ENCODE measurements around the gene SSTR3. TPM values are rescaled to one million over a fixed set of nuclear protein-coding genes. Genes with fewer than 3 reads are reported as not detected.

The SSTR3 gene
- total and polyA plus RNA-seq, 10 of the 15 experiments (the other 5 are each of a cell fraction or from before 2014, with no cell fraction given) = 0.03 to 4.5 (median 2.4) TPM

GRCh38 chr22:37223965-37224551 is 11.8 kb upstream of the SSTR3 start (continued):
- TF ChIP-seq CREM (IDR thresholded peaks at IDR 0.05; ENCODE audit: low read depth) (no peak), HDGF (IDR thresholded peaks at IDR 0.05) (peak; percentile 37; the same call in 1 of the 2 replicates), IKZF2 (IDR thresholded peaks at IDR 0.05) (peak; percentile 22 to 37; a peak in 1 of 4 replicates), SREBF1 (IDR thresholded peaks at IDR 0.05; ENCODE audit: low read length) (no peak), JUND (IDR thresholded peaks at IDR 0.05; ENCODE audit: low read depth, low read length) (no peak), TCF3 (IDR thresholded peaks at IDR 0.05; ENCODE audit: borderline replicate concordance, insufficient read depth, low read depth, low read length) (no peak), TCF7 (IDR thresholded peaks at IDR 0.05; ENCODE audit: borderline replicate concordance) (no peak), ZNF217 (IDR thresholded peaks at IDR 0.05) (no peak; the same call in 1 of the 2 replicates), RB1 (IDR thresholded peaks at IDR 0.05; ENCODE audit: borderline replicate concordance) (no peak), GATAD2B (conservative IDR thresholded peaks at IDR 0.05; ENCODE audit: low read depth) (0 out of 2 replicates have a peak, but pooled peaks have one; percentile 56), WRNIP1 (IDR thresholded peaks at IDR 0.05; ENCODE audit: borderline replicate concordance, low read depth, low read length) (no peak), NR2C2 (IDR thresholded peaks at IDR 0.05; ENCODE audit: borderline replicate concordance, control insufficient read depth, insufficient read length, low read depth) (no peak), EED (IDR thresholded peaks at IDR 0.05; ENCODE audit: low read depth) (no peak), MEF2B (IDR thresholded peaks at IDR 0.05; ENCODE audit: partially characterized antibody, poor library complexity, severe bottlenecking) (peak; percentile 35), POLR2AphosphoS5 (IDR thresholded peaks at IDR 0.05; ENCODE audit: low read length) (0 out of 2 replicates have a peak, but pooled peaks have one; percentile 23), DPF2 (IDR thresholded peaks at IDR 0.05) (0 out of 2 replicates have a peak, but pooled peaks have one; percentile 61), SMC3 (IDR thresholded peaks at IDR 0.05; ENCODE audit: borderline replicate concordance, low read length) (no peak), ZNF207 (IDR thresholded peaks at IDR 0.05; ENCODE audit: borderline replicate concordance) (no peak)

All from GM12878 (cell line).